IMR-90 (cell line): ENCODE data around the gene RAB8B. TPM values are rescaled to one million over a fixed set of nuclear protein-coding genes. Genes with fewer than 3 reads are reported as not detected.

Source experiments
- ATAC-seq: fragments of 200-7000 bp; cut with Tn5 transposase; 2 replicates; pipeline ENCODE4 v1.9.1; 2020; ENCODE audit warnings: low read depth, mild to moderate bottlenecking, moderate library complexity
- BruUV-seq: library from RNA; stranded (reverse); fragments of 400-500 nt; replicated peaks from 2 replicates; lab custom pipeline; 2021; lab: Mats Ljungman, UMichigan
- CTCF ChIA-PET: fragments of 300-600 bp; formaldehyde crosslinking; extraction: SDS; loops from one replicate; lab custom pipeline; 2021; ENCODE audit warnings: antibody characterized with exemption; lab: Yijun Ruan, JAX
- POLR2A ChIA-PET: fragments of 300-600 bp; sonication (Branson Sonifier 250); formaldehyde crosslinking; loops from one replicate; lab custom pipeline; 2022; ENCODE audit warnings: antibody characterized with exemption; ENCODE audit not compliant: unreplicated experiment; lab: Charles Lee
- DNase-seq: peaks from one replicate; pipeline ENCODE4 v3.0.0; 2013
- H2AFZ ChIP-seq: replicated peaks from 2 replicates; pipeline ENCODE3; 2013; ENCODE audit warnings: low read length, mild to moderate bottlenecking; ENCODE audit not compliant: poor library complexity
- H2AK5ac ChIP-seq: 2 replicates; pipeline ENCODE4 v1.6.1; 2013; ENCODE audit warnings: low read depth, low read length, inconsistent platforms
- H2AK9ac ChIP-seq: replicated peaks from 2 replicates; pipeline ENCODE3; 2013; ENCODE audit warnings: mild to moderate bottlenecking, low read depth, low read length, moderate library complexity; ENCODE audit not compliant: poor library complexity
- H2BK120ac ChIP-seq: 2 replicates; pipeline ENCODE4 v1.6.1; 2013; ENCODE audit warnings: low read depth, low read length, inconsistent platforms
- H2BK15ac ChIP-seq: 3 replicates; pipeline ENCODE4 v1.6.1; 2013; ENCODE audit warnings: low read depth, low read length, inconsistent platforms
- H2BK20ac ChIP-seq: 2 replicates; pipeline ENCODE4 v1.6.1; 2013; ENCODE audit warnings: low read depth, mild to moderate bottlenecking, inconsistent platforms, low read length, moderate library complexity
- H2BK5ac ChIP-seq: 2 replicates; pipeline ENCODE4 v1.6.1; 2013; ENCODE audit warnings: mild to moderate bottlenecking, low read depth, low read length, inconsistent platforms; ENCODE audit not compliant: poor library complexity, severe bottlenecking
- H3K14ac ChIP-seq: replicated peaks from 2 replicates; pipeline ENCODE4 v1.6.1; 2013; ENCODE audit warnings: low read depth, low read length, inconsistent platforms
- H3K18ac ChIP-seq: 2 replicates; pipeline ENCODE4 v1.6.1; 2013; ENCODE audit warnings: low read depth, low read length, control low read depth
- H3K23ac ChIP-seq: 2 replicates; pipeline ENCODE4 v1.6.1; 2013; ENCODE audit warnings: low read depth, low read length, inconsistent platforms
- H3K27ac ChIP-seq: 2 replicates; pipeline ENCODE4 v1.5.1; 2013; ENCODE audit warnings: mild to moderate bottlenecking, control low read depth, low read length; ENCODE audit not compliant: insufficient read depth
- H3K27me3 ChIP-seq: 2 replicates; pipeline ENCODE4 v1.6.1; 2013; ENCODE audit warnings: low read length; ENCODE audit not compliant: control insufficient read depth, insufficient read depth
- H3K36me3 ChIP-seq: 2 replicates; pipeline ENCODE4 v1.6.1; 2013; ENCODE audit warnings: low read length, mixed read lengths; ENCODE audit not compliant: control insufficient read depth, insufficient read depth
- H3K4ac ChIP-seq: 2 replicates; pipeline ENCODE4 v1.6.1; 2013; ENCODE audit warnings: low read depth, low read length, inconsistent platforms
- H3K4me1 ChIP-seq: 2 replicates; pipeline ENCODE4 v1.6.1; 2013; ENCODE audit warnings: low read length, mixed read lengths; ENCODE audit not compliant: control insufficient read depth, insufficient read depth
- H3K4me2 ChIP-seq: 2 replicates; pipeline ENCODE4 v1.6.1; 2013; ENCODE audit warnings: low read depth, mild to moderate bottlenecking, control low read depth, low read length, moderate library complexity
- H3K4me3 ChIP-seq: 2 replicates; pipeline ENCODE4 v1.5.1; 2013; ENCODE audit warnings: low read depth, mild to moderate bottlenecking, control low read depth, low read length, moderate library complexity; ENCODE audit not compliant: insufficient read depth
- H3K56ac ChIP-seq: 2 replicates; pipeline ENCODE4 v1.6.1; 2013; ENCODE audit warnings: low read length, inconsistent platforms; ENCODE audit not compliant: insufficient read depth; ENCODE audit errors: extremely low read depth
- H3K79me1 ChIP-seq, 2 experiments: 2 replicates each; pipeline ENCODE4 v1.6.1; 2013; ENCODE audit warnings: low read length in 2 of 2, inconsistent platforms in 1 of 2, low read depth in 1 of 2
- H3K9ac ChIP-seq: 2 replicates; pipeline ENCODE4 v1.6.1; 2013; ENCODE audit warnings: low read depth, low read length, control low read depth
- H3K9me1 ChIP-seq: 2 replicates; pipeline ENCODE4 v1.6.1; 2013; ENCODE audit warnings: low read length, inconsistent platforms; ENCODE audit not compliant: insufficient read depth
- H3K9me3 ChIP-seq: 2 replicates; pipeline ENCODE4 v1.6.1; 2013; ENCODE audit warnings: low read length; ENCODE audit not compliant: control insufficient read depth, insufficient read depth
- H4K20me1 ChIP-seq: 2 replicates; pipeline ENCODE4 v1.6.1; 2013; ENCODE audit warnings: low read length, inconsistent platforms; ENCODE audit not compliant: insufficient read depth
- H4K5ac ChIP-seq: 2 replicates; pipeline ENCODE4 v1.6.1; 2013; ENCODE audit warnings: mild to moderate bottlenecking, low read depth, low read length, control low read depth
- H4K8ac ChIP-seq, 2 experiments: 2 replicates each; pipeline ENCODE4 v1.6.1; 2013; ENCODE audit warnings: low read depth in 2 of 2, low read length in 2 of 2, control low read depth in 1 of 2, inconsistent platforms in 1 of 2
- H4K91ac ChIP-seq: 2 replicates; pipeline ENCODE4 v1.6.1; 2013; ENCODE audit warnings: low read depth, low read length, inconsistent platforms; ENCODE audit not compliant: insufficient read depth
- BHLHE40 ChIP-seq: fragments of 150-350 bp; IDR thresholded peaks from 2 replicates; pipeline ENCODE4 v1.6.1; 2016; ENCODE audit warnings: mild to moderate bottlenecking, low read depth, low read length
- CEBPB ChIP-seq: IDR thresholded peaks from 2 replicates; pipeline ENCODE4 v1.6.1; 2012; ENCODE audit warnings: low read depth, low read length, improper control_type of control experiment
- FOS ChIP-seq: fragments of 150-350 bp; IDR thresholded peaks from 2 replicates; pipeline ENCODE4 v1.6.1; 2016; ENCODE audit warnings: low read depth, low read length
- MAFK ChIP-seq: IDR thresholded peaks from 2 replicates; pipeline ENCODE4 v1.6.1; 2012; ENCODE audit warnings: low read depth, low read length, improper control_type of control experiment
- MXI1 ChIP-seq: IDR thresholded peaks from 2 replicates; pipeline ENCODE4 v1.6.1; 2012; ENCODE audit warnings: low read depth, mild to moderate bottlenecking, low read length, moderate library complexity, borderline replicate concordance
- USF2 ChIP-seq: fragments of 150-350 bp; IDR thresholded peaks from 2 replicates; pipeline ENCODE4 v1.6.1; 2017; ENCODE audit warnings: mild to moderate bottlenecking, antibody characterized with exemption, low read length, low read depth
- WGBS, 2 experiments: methylation state at CpG; one replicate each; pipeline versions ENCODE4 v1.1.5 to v1.1.7; 2013; ENCODE audit warnings: missing lambda C conversion rate in 2 of 2; ENCODE audit not compliant: insufficient read length in 1 of 2; ENCODE audit errors: extremely low coverage in 2 of 2; 5-methylcytosine and 5-hydroxymethylcytosine counted together
- dilution Hi-C: fragments of 300-500 bp; cut with HindIII; formaldehyde crosslinking; loops from one replicate; pipeline ENCODE4 v1.14.3; 2018; ENCODE audit warnings: low sequenced_read_pairs; ENCODE audit not compliant: unreplicated experiment
- in situ Hi-C: fragments of 300-500 bp; cut with MboI; formaldehyde crosslinking; loops from 3 replicates; pipeline ENCODE4 v1.14.3; 2019; ENCODE audit warnings: low sequenced_read_pairs, inconsistent platforms, mixed read lengths
- intact Hi-C: fragments of 100-400 bp; cut with micrococcal nuclease; formaldehyde crosslinking; loops from 2 replicates; pipeline ENCODE4 v1.10.0; 2022
- polyA plus RNA-seq, 3 experiments: library from polyadenylated mRNA; depleted of rRNA; stranded (reverse); fragments of >200 nt; gene quantifications; 2 replicates each; pipeline ENCODE4 v1.2.3, GENCODE V29; 2012; ENCODE audit warnings: low replicate concordance in 1 of 3
- total RNA-seq: library from RNA; depleted of rRNA; stranded (reverse); fragments of >200 nt; gene quantifications from 2 replicates; pipeline ENCODE4 v1.2.3, GENCODE V29; 2012
- TF ChIP-seq, protein P1 (sequence below): fragments of 150-350 bp; IDR thresholded peaks from 2 replicates; pipeline ENCODE4 v1.6.1; 2016; ENCODE audit warnings: low read depth, mild to moderate bottlenecking, low read length, moderate library complexity, borderline replicate concordance

RAB8B gene
- total and polyA plus RNA-seq, 2 of the 4 experiments (the other 2 are of a cell fraction) = 19.4 to 29.4 TPM

DNA sequence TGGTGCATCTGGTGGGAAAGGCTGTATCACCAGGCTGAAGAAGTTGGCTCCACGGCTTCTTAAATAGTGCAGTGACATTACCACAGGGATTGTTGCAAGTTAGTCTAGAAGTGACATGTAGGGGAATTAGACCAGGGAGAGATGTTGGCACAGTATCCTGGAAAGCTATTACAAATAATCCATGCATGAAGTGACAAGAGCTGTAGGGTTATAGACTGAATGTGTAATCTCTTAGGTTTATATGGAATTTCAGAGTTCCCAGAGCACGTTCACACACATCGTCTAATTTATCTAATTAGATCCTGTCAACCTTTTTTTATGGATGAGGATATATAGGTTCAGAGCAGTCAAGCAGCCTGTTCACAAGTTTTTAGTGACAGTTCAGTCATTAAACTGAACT is 50.7 kb downstream of the RAB8B start:
- no TSS peak for BruUV-seq
- intact Hi-C loops = no loop called here

More for the DNA sequence above, 50.7 kb downstream of the RAB8B start:
- Histone ChIP-seq H4K91ac (no peak overlapping the region), H3K9ac (no peak overlapping the region), H3K4me1 (peaks cover 10% of the 10 kb centered on the region), H3K18ac (no peak overlapping the region), H3K27ac (no peak overlapping the region), H3K79me1 (peaks cover 24 to 73% of the 10 kb centered on the region in 2 experiments), H4K5ac (no peak overlapping the region), H3K9me3 (no peaks in the 10 kb centered on the region), H3K14ac (0 out of 2 replicates have a peak overlapping the region, but pooled peaks have one; percentile 5), H2AFZ (no peak overlapping the region), H3K56ac (no peak overlapping the region), H4K20me1 (peaks cover 8% of the 10 kb centered on the region; the same call in 1 of the 2 replicates), H3K27me3 (no peaks in the 10 kb centered on the region), H3K4me3 (no peak overlapping the region), H3K23ac (no peak overlapping the region), H2BK20ac (no peak overlapping the region), H2BK120ac (no peak overlapping the region), H2BK15ac (no peak overlapping the region), H3K4me2 (no peak overlapping the region), H2BK5ac (no peak overlapping the region), H4K8ac (no peak overlapping the region), H3K4ac (no peak overlapping the region), H3K9me1 (peaks cover 7% of the 10 kb centered on the region), H2AK9ac (no peak overlapping the region), H3K36me3 (peaks cover 2% of the 10 kb centered on the region), H2AK5ac (no peak overlapping the region)
- WGBS, 2 experiments = 86% methylated on average over 1 of the region's 3 CpGs; no CpG with 5 or more reads in 1 of the 2 experiments
- in situ Hi-C loops = no loop called here
- ATAC-seq (no peak), DNase-seq (no peak)
- dilution Hi-C loops = no loop called here
- CTCF ChIA-PET = no interaction called here
- TF ChIP-seq CEBPB (no peak), USF2 (no peak), BHLHE40 (no peak), MAFK (no peak), FOS (no peak), MXI1 (no peak)
- TF ChIP-seq, protein P1, sequence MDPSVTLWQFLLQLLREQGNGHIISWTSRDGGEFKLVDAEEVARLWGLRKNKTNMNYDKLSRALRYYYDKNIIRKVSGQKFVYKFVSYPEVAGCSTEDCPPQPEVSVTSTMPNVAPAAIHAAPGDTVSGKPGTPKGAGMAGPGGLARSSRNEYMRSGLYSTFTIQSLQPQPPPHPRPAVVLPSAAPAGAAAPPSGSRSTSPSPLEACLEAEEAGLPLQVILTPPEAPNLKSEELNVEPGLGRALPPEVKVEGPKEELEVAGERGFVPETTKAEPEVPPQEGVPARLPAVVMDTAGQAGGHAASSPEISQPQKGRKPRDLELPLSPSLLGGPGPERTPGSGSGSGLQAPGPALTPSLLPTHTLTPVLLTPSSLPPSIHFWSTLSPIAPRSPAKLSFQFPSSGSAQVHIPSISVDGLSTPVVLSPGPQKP = no peak
- POLR2A ChIA-PET = no interaction called here
